Astrocyte of the cerebellum (primary cell): ENCODE results near the gene SSBP3.

Experiments
- DNase-seq: peaks from one replicate; pipeline ENCODE4 v3.0.0-alpha.2; 2011; ENCODE audit warnings: low read depth
- H3K4me3 ChIP-seq: 2 replicates; pipeline ENCODE4 v1.5.1; 2011; ENCODE audit warnings: mild to moderate bottlenecking, low read depth, low read length, moderate library complexity
- CTCF ChIP-seq: IDR thresholded peaks from 2 replicates; pipeline ENCODE4 v1.5.1; 2012; ENCODE audit warnings: low read length, low read depth, moderate library complexity, mild to moderate bottlenecking; ENCODE audit errors: missing control alignments
- in situ Hi-C: cut with HindIII; loops from 2 replicates; pipeline ENCODE4 v1.10.0; 2017; ENCODE audit warnings: low sequenced_read_pairs

The SSBP3 gene

GRCh38 chr1:54331091-54331772 lies 75.0 kb downstream of the SSBP3 start:
- no peak for DNase-seq
- no peak overlapping the region for H3K4me3 ChIP-seq
- TF ChIP-seq CTCF, result no peak

DNA sequence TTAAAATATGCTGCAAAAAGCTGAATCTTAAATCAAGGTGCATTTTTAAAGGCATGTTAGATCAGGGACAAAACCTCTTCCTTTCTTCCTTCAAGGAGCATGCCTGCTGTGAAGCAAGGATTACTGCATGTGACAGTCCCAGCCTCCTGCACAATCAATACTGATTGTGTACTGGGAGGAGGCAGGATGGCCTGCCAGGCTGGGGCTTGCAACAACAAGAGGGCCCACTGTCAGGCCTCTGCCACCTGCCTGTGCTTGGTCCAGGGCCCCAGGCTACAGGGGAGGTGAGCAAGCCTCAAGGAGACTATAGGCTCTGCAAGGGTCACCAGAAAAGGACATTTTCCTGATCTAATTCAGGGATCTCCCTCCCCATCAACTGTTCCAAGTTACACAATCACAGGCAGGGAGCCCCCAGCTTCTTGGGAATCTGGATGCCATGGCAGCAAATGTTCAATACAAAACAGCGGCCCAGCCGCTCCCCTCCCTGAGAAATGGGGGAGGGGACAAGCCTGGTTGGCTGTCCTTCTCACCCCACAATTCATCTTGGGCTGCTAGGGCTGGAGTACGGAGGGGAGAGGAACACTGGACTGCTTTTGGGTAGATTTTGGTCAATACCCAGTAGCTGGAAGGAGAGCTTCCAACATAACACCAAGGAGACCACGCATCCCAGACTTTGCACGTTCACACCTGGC lies 76.7 kb downstream of the SSBP3 start:
- H3K4me3 ChIP-seq, result no peak overlapping the region
- no peak for DNase-seq
- TF ChIP-seq CTCF, result no peak
- in situ Hi-C loops, result loop anchor here (5.0 kb wide), 1 partner anchor 158 kb away; no protein-coding TSS in a partner anchor

More at GRCh38 chr1:54331091-54331772, 75.0 kb downstream of the SSBP3 start:
- in situ Hi-C loops, result no loop called here

DNA sequence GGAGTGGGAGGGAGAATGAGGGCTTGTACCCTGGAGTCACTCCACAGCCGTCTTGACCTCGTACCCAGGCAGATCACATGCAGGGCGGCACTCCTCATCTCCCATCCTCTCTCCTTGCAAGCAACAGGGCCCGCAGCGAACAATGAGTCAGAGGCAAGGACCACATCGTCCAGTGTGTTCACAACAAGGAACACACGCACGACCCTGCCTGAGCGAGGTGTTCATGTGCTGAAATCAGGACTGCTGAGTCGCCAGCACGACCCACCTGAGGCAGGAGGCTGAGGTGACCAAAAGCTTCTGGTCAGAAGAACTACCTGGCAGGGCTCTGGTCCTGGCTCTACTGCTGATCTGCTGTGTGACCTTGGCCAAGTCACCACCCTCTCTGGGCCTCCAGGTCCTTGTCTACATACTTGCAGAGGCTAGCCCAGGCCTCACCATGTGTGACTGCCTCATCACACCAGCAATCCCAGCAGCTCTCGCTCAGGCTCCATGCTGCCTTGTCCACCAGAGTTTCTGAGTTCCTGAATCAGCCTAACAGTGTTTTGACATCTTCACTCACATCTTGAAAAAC lies 78.0 kb downstream of the SSBP3 start:
- H3K4me3 ChIP-seq, result no peak overlapping the region
- TF ChIP-seq CTCF, result no peak
- in situ Hi-C loops, result loop anchor here (5.0 kb wide), 1 partner anchor 159 kb away; no protein-coding TSS in a partner anchor
- DNase-seq, result no peak

- TF ChIP-seq CTCF, result no peak
- no peak overlapping the region for H3K4me3 ChIP-seq
- no peak for DNase-seq
- in situ Hi-C loops, result loop anchor here (5.0 kb wide), 1 partner anchor 160 kb away; no protein-coding TSS in a partner anchor
Measured at GRCh38 chr1:54327386-54328065, 78.7 kb downstream of the SSBP3 start.

- no peak for TF ChIP-seq CTCF
- in situ Hi-C loops, result loop anchor here (5.0 kb wide), 1 partner anchor 161 kb away; no protein-coding TSS in a partner anchor
- no peak for DNase-seq
- no peak overlapping the region for H3K4me3 ChIP-seq
Measured at GRCh38 chr1:54326543-54327385, 79.4 kb downstream of the SSBP3 start.
